ENCODE measurements around the gene CACNA1G.

The CACNA1G gene

GRCh38 chr17:50656509-50656908 lies 96.0 kb downstream of the CACNA1G start:
- DNase-seq (ENCODE audit: low read depth), result no peak

- no peak for DNase-seq (ENCODE audit: low read depth)
Measured at GRCh38 chr17:50657054-50657453, 96.5 kb downstream of the CACNA1G start.

GRCh38 chr17:50657627-50658026 lies 97.1 kb downstream of the CACNA1G start:
- no peak for DNase-seq (ENCODE audit: low read depth)

DNA sequence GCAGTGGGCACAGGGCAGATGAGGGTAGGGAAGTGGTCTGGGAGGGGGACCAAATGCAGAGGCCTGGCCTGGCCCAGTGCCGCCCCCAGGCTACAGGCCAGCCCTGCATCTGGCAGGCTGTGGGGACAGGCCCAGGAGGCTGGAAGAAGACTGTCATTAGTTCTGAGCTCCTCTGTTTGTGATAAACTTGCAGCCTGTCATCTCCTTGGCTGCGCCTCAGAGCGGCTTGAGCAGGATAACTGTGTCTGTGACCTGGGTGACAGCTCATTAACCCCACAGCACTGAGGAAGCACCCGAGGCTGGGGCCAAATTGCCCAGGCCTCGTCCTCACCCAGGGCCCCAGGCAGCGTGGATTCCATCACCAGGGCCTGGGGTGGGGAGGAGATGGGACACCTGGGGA lies 98.1 kb downstream of the CACNA1G start:
- no peak for DNase-seq (ENCODE audit: low read depth)

GRCh38 chr17:50659179-50659578 lies 98.7 kb downstream of the CACNA1G start:
- no peak for DNase-seq (ENCODE audit: low read depth)

GRCh38 chr17:50660042-50660886 lies 99.7 kb downstream of the CACNA1G start:
- no peak for DNase-seq (ENCODE audit: low read depth)

DNA sequence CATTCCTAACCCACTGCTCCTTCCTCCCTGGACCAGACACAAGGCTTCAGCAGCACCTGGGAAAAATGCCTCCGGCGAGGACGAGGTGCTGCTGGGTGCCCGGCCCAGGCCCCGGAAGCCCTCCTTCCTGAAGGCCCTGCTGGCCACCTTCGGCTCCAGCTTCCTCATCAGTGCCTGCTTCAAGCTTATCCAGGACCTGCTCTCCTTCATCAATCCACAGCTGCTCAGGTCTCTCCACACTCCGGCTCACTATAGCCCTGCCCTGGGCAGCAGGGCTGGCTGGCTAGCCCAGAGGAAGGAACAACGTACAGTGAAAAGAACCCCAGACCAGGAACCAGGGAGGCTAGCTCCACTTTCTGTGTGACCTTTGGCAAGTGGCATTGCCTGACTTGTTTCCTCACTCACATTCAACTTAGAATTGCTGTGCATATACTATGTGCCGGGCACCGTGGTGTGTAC lies 100.4 kb downstream of the CACNA1G start:
- no peak for DNase-seq (ENCODE audit: low read depth)

GRCh38 chr17:50661348-50661747 lies 100.8 kb downstream of the CACNA1G start:
- no peak for DNase-seq (ENCODE audit: low read depth)

GRCh38 chr17:50661795-50662391 lies 101.4 kb downstream of the CACNA1G start:
- no peak for DNase-seq (ENCODE audit: low read depth)

- no peak for DNase-seq (ENCODE audit: low read depth)
Measured at GRCh38 chr17:50662632-50663225, 102.2 kb downstream of the CACNA1G start.

DNA sequence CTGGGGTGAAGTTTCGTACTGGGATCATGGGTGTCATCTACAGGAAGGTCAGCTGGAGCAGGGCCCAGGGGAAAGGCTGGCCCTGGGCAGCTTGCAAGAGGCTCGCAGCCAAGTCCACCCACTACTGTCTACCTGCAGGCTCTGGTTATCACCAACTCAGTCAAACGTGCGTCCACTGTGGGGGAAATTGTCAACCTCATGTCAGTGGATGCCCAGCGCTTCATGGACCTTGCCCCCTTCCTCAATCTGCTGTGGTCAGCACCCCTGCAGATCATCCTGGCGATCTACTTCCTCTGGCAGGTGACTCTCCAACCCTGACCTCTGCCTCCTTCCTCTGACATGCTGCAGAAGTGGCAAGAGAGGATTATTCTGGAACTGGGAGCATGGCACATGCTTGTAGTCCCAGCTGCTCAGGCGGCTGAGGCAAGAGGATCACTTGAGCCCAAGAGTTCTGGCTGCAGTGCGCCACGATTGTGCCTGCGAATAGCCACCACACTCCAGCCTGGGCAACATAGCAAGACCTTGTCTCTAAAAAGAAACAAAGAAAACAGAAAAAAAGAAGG lies 103.4 kb downstream of the CACNA1G start:
- no peak for DNase-seq (ENCODE audit: low read depth)

DNA sequence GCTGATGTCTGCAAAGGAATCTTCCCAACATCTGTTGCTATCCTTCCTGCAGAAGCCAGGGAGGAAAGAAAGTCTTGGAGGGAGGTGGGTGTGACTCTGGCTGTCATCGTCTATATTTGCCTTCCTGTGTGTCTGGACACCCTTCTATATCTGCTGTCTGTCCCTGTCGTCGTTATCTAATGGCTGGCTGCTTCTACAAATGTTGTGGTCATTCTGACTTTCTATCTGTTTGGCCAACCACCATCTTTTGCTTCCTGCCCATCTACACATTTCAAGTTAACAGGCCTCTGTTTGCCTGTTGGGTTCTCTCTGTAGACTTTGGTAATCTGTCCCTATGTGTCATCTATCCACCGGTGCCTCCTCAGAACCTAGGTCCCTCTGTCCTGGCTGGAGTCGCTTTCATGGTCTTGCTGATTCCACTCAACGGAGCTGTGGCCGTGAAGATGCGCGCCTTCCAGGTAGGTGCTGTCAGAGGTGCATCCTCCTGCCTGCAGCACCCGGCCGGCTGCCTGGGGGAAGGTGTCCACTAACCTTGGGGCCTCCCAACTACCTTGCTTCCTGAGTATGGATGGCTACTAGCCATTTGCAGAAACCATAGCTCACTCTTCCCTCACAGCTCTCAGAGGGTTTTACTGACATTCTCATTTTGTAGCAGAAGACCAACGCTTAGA lies 104.4 kb downstream of the CACNA1G start:
- no peak for DNase-seq (ENCODE audit: low read depth)

- DNase-seq (ENCODE audit: low read depth), result no peak
Measured at GRCh38 chr17:50665838-50666237, 105.3 kb downstream of the CACNA1G start.

- DNase-seq (ENCODE audit: low read depth), result no peak
Measured at GRCh38 chr17:50666316-50666715, 105.8 kb downstream of the CACNA1G start.

- no peak for DNase-seq (ENCODE audit: low read depth)
Measured at GRCh38 chr17:50667259-50668024, 106.9 kb downstream of the CACNA1G start.

DNA sequence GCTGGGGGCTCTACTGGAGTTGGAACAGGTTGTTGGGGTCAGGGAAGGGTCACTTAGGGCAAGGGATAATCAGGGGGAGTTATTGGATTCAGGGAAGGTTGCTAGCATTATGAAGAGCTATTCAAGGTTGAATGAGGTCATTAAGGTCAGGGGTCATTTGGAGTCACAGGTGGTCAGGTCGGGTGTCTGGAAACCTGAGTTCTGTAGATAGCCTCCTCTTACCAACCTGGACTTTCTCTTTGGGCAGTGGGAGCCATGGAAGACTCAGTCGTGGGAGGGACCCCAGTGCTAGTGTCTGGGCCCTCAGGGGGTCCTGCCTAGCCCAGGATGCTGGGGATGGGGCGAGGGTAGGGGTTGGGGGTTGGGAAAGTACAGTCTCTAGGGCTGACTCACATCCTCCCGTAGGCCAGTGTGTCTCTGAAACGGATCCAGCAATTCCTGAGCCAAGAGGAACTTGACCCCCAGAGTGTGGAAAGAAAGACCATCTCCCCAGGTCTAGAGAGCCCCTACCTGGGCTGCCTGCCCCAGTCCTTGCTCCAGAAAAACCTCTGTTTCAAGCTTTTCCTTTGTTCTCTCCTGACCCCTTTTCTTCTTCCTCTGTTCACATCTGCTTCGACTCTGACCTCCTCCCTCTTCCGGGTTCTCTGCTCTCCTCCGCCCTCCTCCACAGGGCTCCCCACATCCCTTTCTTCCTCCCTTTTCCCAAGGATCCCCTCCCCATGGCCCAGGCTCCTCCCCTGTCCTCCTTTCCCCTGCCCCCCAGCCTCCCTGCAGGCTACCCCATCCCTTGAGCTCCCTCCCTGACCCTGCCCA lies 107.7 kb downstream of the CACNA1G start:
- DNase-seq (ENCODE audit: low read depth), result no peak

DNA sequence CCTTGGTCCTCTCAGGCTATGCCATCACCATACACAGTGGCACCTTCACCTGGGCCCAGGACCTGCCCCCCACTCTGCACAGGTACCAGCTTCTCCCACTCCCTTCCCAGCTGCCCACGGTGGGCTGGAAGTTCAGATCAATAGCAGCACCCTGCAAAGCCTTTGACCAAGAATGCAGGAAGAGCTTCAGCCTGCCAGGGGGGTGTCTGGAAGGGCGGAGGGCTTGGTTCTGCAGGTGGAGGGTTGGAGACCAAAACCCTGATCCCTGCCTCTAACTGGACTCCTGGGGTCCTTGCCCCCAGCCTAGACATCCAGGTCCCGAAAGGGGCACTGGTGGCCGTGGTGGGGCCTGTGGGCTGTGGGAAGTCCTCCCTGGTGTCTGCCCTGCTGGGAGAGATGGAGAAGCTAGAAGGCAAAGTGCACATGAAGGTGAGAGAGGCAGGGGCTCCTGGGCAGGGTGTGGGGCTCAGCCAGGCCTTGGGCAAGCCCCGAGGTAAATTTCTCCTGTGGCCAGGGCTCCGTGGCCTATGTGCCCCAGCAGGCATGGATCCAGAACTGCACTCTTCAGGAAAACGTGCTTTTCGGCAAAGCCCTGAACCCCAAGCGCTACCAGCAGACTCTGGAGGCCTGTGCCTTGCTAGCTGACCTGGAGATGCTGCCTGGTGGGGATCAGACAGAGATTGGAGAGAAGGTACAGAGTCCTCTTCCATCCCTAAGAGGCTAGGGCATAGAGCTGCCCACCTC lies 108.5 kb downstream of the CACNA1G start:
- no peak for DNase-seq (ENCODE audit: low read depth)

DNA sequence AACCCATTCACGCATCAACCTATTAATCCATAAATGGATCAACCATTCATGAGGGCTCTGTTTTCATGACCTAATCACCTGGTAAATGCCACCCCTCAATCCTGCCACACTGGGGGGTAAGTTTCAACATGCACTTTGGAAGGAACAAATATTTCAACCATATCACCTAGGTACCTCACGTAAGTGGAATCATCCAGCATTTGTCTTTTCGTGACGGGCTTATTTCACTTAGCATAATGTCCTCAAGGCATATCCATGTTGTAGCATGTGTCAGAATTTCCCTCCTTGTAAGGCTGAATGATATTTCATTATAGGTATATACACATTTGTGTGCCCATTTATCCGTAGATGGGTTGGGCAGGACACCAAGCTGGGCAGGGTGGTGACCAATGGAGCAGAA lies 111.6 kb downstream of the CACNA1G start:
- DNase-seq (ENCODE audit: low read depth), result no peak

GRCh38 chr17:50672831-50673551 lies 112.5 kb downstream of the CACNA1G start:
- DNase-seq (ENCODE audit: low read depth), result no peak

All from stimulated activated CD8-positive, alpha-beta memory T cell treated with anti-CD3 and anti-CD28 coated beads, Interleukin-15, amount 100 ng/mL, for 24 hours (primary cell).